Neural cell (in vitro differentiated cells): Measurements from ENCODE around the gene FXYD6.

ENCODE experiments used
- CTCF ChIP-seq: fragments of 450-650 bp; IDR thresholded peaks from 2 replicates; pipeline ENCODE4 v1.5.1; 2014; ENCODE audit warnings: antibody characterized with exemption, mild to moderate bottlenecking, moderate library complexity; ENCODE audit not compliant: poor library complexity, severe bottlenecking
- EP300 ChIP-seq: fragments of 450-650 bp; conservative IDR thresholded peaks from 2 replicates; pipeline ENCODE4 v1.6.1; 2014; ENCODE audit warnings: antibody characterized with exemption, mild to moderate bottlenecking, moderate library complexity; ENCODE audit not compliant: poor library complexity, severe bottlenecking
- EZH2 ChIP-seq: fragments of 200-600, 300-800 bp; shearing (Covaris generic), sonication (generic); IDR thresholded peaks from 2 replicates; pipeline ENCODE4 v1.6.1; 2014; ENCODE audit warnings: antibody characterized with exemption, low read length, borderline replicate concordance, mild to moderate bottlenecking; ENCODE audit not compliant: insufficient read depth, poor library complexity, severe bottlenecking
- POLR2AphosphoS5 ChIP-seq: IDR thresholded peaks from 2 replicates; pipeline ENCODE4 v1.6.1; 2012
- RAD21 ChIP-seq: fragments of 450-650 bp; conservative IDR thresholded peaks from 2 replicates; pipeline ENCODE4 v1.6.1; 2014; ENCODE audit warnings: antibody characterized with exemption, mild to moderate bottlenecking, moderate library complexity
- SMC3 ChIP-seq: fragments of 450-650 bp; conservative IDR thresholded peaks from 2 replicates; pipeline ENCODE4 v1.6.1; 2014; ENCODE audit warnings: antibody characterized with exemption, mild to moderate bottlenecking, moderate library complexity; ENCODE audit not compliant: poor library complexity
- TAF1 ChIP-seq: IDR thresholded peaks from 2 replicates; pipeline ENCODE4 v1.6.1; 2012; ENCODE audit warnings: low read depth

- TF ChIP-seq EZH2 (no peak), CTCF (no peak), EP300 (no peak), TAF1 (no peak), RAD21 (no peak), SMC3 (no peak), POLR2AphosphoS5 (no peak)
Measured at GRCh38 chr11:117909611-117910382, 33.3 kb upstream of the FXYD6 start.
